Tibial nerve (tissue), 4 donors: ENCODE measurements around the gene FGGY.

ENCODE experiments used
- EP300 ChIP-seq, 2 donors: sonication (generic); formaldehyde crosslinking; IDR thresholded peaks; one replicate each; pipeline ENCODE4 v1.6.1; 2017; ENCODE audit warnings: antibody characterized with exemption in 2 of 2, mild to moderate bottlenecking in 1 of 2
- POLR2A ChIP-seq, 2 donors: fragments of 450-650 bp; IDR thresholded peaks; one replicate each; pipeline ENCODE4 v1.6.1; 2017; ENCODE audit warnings: antibody characterized with exemption in 2 of 2, mild to moderate bottlenecking in 2 of 2, moderate library complexity in 2 of 2
- TF ChIP-seq, protein P1 (sequence below), 5 experiments: fragments of 200-600 bp in 3 of 5; fragments of 450-650 bp in 2 of 5; sonication (generic) in 3 of 5; IDR thresholded peaks; one replicate each; pipeline ENCODE4 v1.5.1; 2016 to 2019; ENCODE audit warnings: antibody characterized with exemption in 5 of 5, mild to moderate bottlenecking in 3 of 5, moderate library complexity in 2 of 5

- TF ChIP-seq, protein P1, sequence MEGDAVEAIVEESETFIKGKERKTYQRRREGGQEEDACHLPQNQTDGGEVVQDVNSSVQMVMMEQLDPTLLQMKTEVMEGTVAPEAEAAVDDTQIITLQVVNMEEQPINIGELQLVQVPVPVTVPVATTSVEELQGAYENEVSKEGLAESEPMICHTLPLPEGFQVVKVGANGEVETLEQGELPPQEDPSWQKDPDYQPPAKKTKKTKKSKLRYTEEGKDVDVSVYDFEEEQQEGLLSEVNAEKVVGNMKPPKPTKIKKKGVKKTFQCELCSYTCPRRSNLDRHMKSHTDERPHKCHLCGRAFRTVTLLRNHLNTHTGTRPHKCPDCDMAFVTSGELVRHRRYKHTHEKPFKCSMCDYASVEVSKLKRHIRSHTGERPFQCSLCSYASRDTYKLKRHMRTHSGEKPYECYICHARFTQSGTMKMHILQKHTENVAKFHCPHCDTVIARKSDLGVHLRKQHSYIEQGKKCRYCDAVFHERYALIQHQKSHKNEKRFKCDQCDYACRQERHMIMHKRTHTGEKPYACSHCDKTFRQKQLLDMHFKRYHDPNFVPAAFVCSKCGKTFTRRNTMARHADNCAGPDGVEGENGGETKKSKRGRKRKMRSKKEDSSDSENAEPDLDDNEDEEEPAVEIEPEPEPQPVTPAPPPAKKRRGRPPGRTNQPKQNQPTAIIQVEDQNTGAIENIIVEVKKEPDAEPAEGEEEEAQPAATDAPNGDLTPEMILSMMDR (IDR thresholded peaks at IDR 0.05) = no peak
- TF ChIP-seq POLR2A (IDR thresholded peaks at IDR 0.05) (no peak), EP300 (IDR thresholded peaks at IDR 0.05) (no peak)
These were observed 48.3 kb downstream of the FGGY start for GRCh38 chr1:59345221-59345620.
